Measurements from ENCODE around the gene HSD17B14. TPM values are rescaled to one million over a fixed set of nuclear protein-coding genes. Genes with fewer than 3 reads are reported as not detected.

The HSD17B14 gene
- total and polyA plus RNA-seq, 9 of the 15 experiments (the other 6 are each of a cell fraction or from before 2014, with no cell fraction given), result 0.16 TPM; not detected in 8

GRCh38 chr19:48815870-48816501, 20.3 kb downstream of the HSD17B14 start (continued):
- TF ChIP-seq, protein P1, sequence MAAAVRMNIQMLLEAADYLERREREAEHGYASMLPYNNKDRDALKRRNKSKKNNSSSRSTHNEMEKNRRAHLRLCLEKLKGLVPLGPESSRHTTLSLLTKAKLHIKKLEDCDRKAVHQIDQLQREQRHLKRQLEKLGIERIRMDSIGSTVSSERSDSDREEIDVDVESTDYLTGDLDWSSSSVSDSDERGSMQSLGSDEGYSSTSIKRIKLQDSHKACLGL (CRISPR knock-in tag; IDR thresholded peaks at IDR 0.05; ENCODE audit: borderline replicate concordance, poor library complexity, severe bottlenecking), result no peak
- TF ChIP-seq, protein P2, sequence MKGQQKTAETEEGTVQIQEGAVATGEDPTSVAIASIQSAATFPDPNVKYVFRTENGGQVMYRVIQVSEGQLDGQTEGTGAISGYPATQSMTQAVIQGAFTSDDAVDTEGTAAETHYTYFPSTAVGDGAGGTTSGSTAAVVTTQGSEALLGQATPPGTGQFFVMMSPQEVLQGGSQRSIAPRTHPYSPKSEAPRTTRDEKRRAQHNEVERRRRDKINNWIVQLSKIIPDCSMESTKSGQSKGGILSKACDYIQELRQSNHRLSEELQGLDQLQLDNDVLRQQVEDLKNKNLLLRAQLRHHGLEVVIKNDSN (CRISPR knock-in tag; IDR thresholded peaks at IDR 0.05), result no peak
- TF ChIP-seq SIX5 (IDR thresholded peaks at IDR 0.05; ENCODE audit: borderline replicate concordance in 1 of 2, insufficient read depth in 1 of 2, low read depth in 1 of 2, low read length in 2 of 2) (no peak), PRDM10 (IDR thresholded peaks at IDR 0.05; ENCODE audit: partially characterized antibody) (no peak), ZNF778 (CRISPR knock-in tag; IDR thresholded peaks at IDR 0.05) (no peak), CGGBP1 (CRISPR knock-in tag; IDR thresholded peaks at IDR 0.05) (no peak), ZNF347 (CRISPR knock-in tag; IDR thresholded peaks at IDR 0.05; ENCODE audit: low read depth) (no peak), DIDO1 (tag; IDR thresholded peaks at IDR 0.05; ENCODE audit: low read depth) (no peak), ZBTB33 (CRISPR knock-in tag; IDR thresholded peaks at IDR 0.05) (no peak), GTF2A2 (tag; IDR thresholded peaks at IDR 0.05) (no peak), BCOR (IDR thresholded peaks at IDR 0.05) (peak; percentile 49), CC2D1A (IDR thresholded peaks at IDR 0.05) (0 out of 2 replicates have a peak, but pooled peaks have one; percentile 49)
- TF ChIP-seq, protein P3, sequence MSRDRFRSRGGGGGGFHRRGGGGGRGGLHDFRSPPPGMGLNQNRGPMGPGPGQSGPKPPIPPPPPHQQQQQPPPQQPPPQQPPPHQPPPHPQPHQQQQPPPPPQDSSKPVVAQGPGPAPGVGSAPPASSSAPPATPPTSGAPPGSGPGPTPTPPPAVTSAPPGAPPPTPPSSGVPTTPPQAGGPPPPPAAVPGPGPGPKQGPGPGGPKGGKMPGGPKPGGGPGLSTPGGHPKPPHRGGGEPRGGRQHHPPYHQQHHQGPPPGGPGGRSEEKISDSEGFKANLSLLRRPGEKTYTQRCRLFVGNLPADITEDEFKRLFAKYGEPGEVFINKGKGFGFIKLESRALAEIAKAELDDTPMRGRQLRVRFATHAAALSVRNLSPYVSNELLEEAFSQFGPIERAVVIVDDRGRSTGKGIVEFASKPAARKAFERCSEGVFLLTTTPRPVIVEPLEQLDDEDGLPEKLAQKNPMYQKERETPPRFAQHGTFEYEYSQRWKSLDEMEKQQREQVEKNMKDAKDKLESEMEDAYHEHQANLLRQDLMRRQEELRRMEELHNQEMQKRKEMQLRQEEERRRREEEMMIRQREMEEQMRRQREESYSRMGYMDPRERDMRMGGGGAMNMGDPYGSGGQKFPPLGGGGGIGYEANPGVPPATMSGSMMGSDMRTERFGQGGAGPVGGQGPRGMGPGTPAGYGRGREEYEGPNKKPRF (IDR thresholded peaks at IDR 0.05; ENCODE audit: low read depth, low read length), result no peak
- TF ChIP-seq, protein P4, sequence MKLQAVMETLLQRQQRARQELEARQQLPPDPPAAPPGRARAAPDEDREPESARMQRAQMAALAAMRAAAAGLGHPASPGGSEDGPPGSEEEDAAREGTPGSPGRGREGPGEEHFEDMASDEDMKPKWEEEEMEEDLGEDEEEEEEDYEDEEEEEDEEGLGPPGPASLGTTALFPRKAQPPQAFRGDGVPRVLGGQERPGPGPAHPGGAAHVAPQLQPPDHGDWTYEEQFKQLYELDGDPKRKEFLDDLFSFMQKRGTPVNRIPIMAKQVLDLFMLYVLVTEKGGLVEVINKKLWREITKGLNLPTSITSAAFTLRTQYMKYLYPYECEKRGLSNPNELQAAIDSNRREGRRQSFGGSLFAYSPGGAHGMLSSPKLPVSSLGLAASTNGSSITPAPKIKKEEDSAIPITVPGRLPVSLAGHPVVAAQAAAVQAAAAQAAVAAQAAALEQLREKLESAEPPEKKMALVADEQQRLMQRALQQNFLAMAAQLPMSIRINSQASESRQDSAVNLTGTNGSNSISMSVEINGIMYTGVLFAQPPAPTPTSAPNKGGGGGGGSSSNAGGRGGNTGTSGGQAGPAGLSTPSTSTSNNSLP (IDR thresholded peaks at IDR 0.05; ENCODE audit: borderline replicate concordance, low read depth, low read length), result no peak

Data from K562 (cell line).